Mucosa of descending colon (tissue), 3 donors: ENCODE results near the gene ABLIM2. TPM values are rescaled to one million over a fixed set of nuclear protein-coding genes. Genes with fewer than 3 reads are reported as not detected.
A peak's percentile ranks its signal among the peaks of the same experiment; 100 is the strongest.

ENCODE experiments used
- ATAC-seq: fragments of 200-7000 bp; cut with Tn5 transposase; one replicate; pipeline ENCODE4 v1.9.1; 2020; ENCODE audit warnings: mild to moderate bottlenecking, moderate library complexity
- DNase-seq, 3 donors: peaks; one replicate each; pipeline ENCODE4 v3.0.0-alpha.2; 2020
- H3K36me3 ChIP-seq: fragments of 200-600 bp; one replicate; pipeline ENCODE4 v1.8.0; 2021; ENCODE audit warnings: low read depth, mild to moderate bottlenecking
- H3K4me1 ChIP-seq: fragments of 200-600 bp; one replicate; pipeline ENCODE4 v1.8.0; 2021; ENCODE audit warnings: low read depth, mild to moderate bottlenecking
- H3K4me3 ChIP-seq: fragments of 200-600 bp; one replicate; pipeline ENCODE4 v1.8.0; 2021; ENCODE audit warnings: mild to moderate bottlenecking
- H3K9me3 ChIP-seq: fragments of 200-600 bp; one replicate; pipeline ENCODE4 v1.8.0; 2021; ENCODE audit warnings: mild to moderate bottlenecking
- intact Hi-C, 2 donors: fragments of 100-400 bp; cut with DNase I in 1 of 2; cut with micrococcal nuclease in 1 of 2; formaldehyde crosslinking; loops; one replicate each; pipeline versions ENCODE4 v1.11.0 to v1.11.1; 2022; cut with DNase I, micrococcal nuclease
- total RNA-seq, 3 donors: library from RNA; stranded (reverse); fragmentation: NEBNext Ultra II Directional in 2 of 3; extraction: Animal tissue kit (Norgen Biotek cat#: 25700) in 2 of 3; gene quantifications; one replicate each; pipeline versions ENCODE4 v1.2.1 to v1.2.4, GENCODE V29; 2021 to 2023
- TF ChIP-seq, protein P1 (sequence below): fragments of 200-600 bp; IDR thresholded peaks from one replicate; pipeline ENCODE4 v1.8.0; 2022; ENCODE audit warnings: antibody characterized with exemption, mild to moderate bottlenecking
- donor health status: DM: no; HTN: no; CAD: no; lungs with moderate emphysema.
- donor health status: DM: no; HTN: no; CAD: no.
- donor health status: DM: no; HTN: yes; CAD: no.

The ABLIM2 gene
- total RNA-seq, 3 donors from 2014 or later: 15.0 to 15.8 (median 15.5) TPM

DNA sequence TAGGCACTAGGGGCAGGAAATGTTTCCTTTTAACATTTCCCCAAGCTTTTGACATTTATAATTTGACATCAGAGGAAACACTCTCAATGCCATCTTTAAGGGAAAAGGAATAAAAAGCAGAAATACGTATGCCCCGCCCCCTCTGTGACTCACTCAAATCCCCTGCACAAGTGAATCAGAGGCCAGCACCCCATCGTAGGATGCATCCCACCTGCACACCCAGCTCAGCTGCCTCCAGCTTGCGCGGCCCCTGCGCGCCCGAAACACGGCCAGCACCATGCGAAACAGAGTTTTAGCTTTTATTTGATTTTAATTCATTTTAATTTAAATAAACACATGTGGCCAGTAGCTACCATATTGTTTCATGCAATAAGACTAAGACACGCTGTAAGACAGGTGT lies 29.5 kb downstream of the ABLIM2 start:
- H3K36me3 ChIP-seq: no peaks in the 10 kb centered on the region
- no peak for ATAC-seq

DNA sequence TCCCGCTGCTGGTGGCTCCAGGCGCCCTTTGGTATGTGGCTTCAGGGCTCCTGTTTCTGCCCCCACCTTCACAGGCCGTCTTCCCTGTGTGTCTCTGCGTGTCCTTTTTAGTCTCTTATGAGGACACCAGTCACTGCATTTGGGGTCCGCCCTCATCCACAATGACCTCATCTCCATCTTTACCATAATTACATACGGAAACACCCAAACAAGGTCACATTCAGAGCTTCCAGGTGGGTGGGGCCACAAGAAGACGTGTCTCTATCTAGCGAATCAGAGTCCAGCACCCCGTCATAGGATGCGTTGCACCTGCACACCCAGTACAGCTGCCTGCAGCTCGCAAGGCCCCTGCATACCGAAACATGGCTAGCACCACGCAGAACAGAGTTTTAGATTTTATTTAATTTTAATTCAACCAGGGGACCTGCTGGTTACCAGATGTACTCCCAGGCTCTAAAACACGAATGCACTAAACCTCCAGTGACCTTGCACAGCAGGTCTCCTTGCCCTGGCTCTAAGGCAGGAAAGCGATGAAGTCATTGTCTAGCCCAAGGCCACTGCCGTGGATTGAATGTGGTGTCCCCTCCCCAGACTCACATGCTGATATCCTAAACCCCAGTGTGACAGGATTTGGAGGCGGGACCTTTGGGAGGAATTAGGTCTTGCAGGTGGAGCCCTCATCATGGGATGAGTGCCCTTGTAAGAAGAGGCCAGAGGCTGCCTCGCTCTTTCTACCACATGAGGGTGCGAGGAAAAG lies 30.3 kb downstream of the ABLIM2 start:
- no peaks in the 10 kb centered on the region for H3K36me3 ChIP-seq
- TF ChIP-seq, protein P1, sequence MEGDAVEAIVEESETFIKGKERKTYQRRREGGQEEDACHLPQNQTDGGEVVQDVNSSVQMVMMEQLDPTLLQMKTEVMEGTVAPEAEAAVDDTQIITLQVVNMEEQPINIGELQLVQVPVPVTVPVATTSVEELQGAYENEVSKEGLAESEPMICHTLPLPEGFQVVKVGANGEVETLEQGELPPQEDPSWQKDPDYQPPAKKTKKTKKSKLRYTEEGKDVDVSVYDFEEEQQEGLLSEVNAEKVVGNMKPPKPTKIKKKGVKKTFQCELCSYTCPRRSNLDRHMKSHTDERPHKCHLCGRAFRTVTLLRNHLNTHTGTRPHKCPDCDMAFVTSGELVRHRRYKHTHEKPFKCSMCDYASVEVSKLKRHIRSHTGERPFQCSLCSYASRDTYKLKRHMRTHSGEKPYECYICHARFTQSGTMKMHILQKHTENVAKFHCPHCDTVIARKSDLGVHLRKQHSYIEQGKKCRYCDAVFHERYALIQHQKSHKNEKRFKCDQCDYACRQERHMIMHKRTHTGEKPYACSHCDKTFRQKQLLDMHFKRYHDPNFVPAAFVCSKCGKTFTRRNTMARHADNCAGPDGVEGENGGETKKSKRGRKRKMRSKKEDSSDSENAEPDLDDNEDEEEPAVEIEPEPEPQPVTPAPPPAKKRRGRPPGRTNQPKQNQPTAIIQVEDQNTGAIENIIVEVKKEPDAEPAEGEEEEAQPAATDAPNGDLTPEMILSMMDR: no peak
- ATAC-seq (peak; percentile 74), DNase-seq (peak in 1 of 3 donors; percentile 38)
- intact Hi-C loops: no loop called here
- H3K4me1 ChIP-seq: no peaks in the 10 kb centered on the region
- H3K9me3 ChIP-seq: no peaks in the 10 kb centered on the region
- no peak overlapping the region for H3K4me3 ChIP-seq

More for the DNA sequence above, 29.5 kb downstream of the ABLIM2 start:
- H3K9me3 ChIP-seq: no peaks in the 10 kb centered on the region
- H3K4me3 ChIP-seq: no peak overlapping the region
- H3K4me1 ChIP-seq: no peaks in the 10 kb centered on the region
- DNase-seq: no peak
- intact Hi-C loops: no loop called here
- TF ChIP-seq, protein P1: no peak

DNA sequence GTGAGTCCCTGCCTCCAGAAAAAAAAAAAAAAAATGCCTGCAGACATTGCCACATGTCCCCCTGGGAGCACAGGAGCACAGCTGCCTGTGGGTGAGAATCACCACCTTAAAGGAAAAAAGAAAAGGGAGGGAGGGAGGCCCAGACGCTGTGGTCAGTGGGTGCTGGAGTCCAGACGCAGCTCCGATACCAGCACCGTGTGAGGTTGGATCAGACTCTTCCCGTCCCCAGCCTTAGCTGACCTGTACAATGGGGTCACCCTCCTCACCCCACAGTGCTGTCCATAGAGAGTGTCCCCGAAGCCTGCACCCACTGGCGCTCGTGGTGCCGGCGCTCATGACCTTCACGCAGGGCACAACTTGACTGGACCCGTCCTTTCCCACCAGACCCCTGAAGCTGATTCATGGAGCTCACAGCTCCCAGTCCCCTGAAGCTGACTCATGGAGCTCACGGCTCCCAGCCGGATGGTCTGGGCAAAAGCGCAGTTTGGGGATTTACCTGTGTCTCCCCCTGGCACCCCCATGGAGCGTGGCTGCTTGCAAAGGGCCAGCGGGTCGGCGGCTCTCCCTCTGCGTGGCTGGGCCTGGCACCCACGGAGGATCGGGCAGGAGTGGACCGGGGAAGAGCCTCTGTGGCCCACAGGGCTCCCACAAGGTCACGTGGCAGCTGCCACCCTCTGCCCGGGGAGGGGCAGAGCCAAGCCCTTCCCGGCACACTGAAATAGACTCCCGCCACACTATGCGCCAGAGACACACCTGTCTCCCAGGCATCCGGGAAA lies 31.4 kb downstream of the ABLIM2 start:
- ATAC-seq: peak; percentile 64
- Histone ChIP-seq H3K36me3 (no peaks in the 10 kb centered on the region), H3K4me1 (no peaks in the 10 kb centered on the region), H3K9me3 (no peaks in the 10 kb centered on the region), H3K4me3 (no peak overlapping the region)
- TF ChIP-seq, protein P1: no peak
- intact Hi-C loops: no loop called here
- DNase-seq: no peak

GRCh38 chr4:8126523-8126922 lies 32.1 kb downstream of the ABLIM2 start:
- TF ChIP-seq, protein P1: no peak
- Histone ChIP-seq H3K4me1 (no peaks in the 10 kb centered on the region), H3K9me3 (no peaks in the 10 kb centered on the region), H3K36me3 (no peaks in the 10 kb centered on the region), H3K4me3 (no peak overlapping the region)
- no peak for DNase-seq
- intact Hi-C loops: no loop called here
- no peak for ATAC-seq

DNA sequence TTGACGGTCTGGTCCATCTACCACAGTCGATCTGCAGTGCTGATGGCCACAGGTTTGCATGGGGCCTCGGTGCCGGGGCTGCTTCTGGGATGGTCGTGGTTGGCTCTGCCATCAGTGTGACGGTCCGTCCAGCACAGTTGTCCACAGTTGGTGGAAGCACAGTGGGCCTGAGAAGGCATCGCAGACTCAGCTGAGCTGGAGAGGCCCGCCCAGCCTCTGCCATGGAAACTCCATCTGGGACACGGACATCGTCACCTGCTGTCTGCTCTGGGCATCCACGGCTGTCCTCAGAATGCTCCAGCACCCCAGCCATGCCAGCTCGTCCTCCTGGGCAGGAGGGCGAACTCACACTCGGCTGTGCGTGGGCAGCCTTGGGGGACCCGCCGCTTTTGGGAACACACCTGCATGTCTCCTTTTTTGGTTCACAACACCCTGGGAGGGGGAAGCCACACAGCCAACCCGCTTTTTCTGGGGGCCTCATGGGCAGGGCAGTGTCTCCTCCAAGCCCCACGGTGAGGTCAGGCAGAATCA lies 33.0 kb downstream of the ABLIM2 start:
- Histone ChIP-seq H3K9me3 (no peaks in the 10 kb centered on the region), H3K4me3 (no peak overlapping the region), H3K36me3 (no peaks in the 10 kb centered on the region), H3K4me1 (no peaks in the 10 kb centered on the region)
- TF ChIP-seq, protein P1: no peak
- no peak for DNase-seq
- intact Hi-C loops: no loop called here
- no peak for ATAC-seq
